GM06990 (cell line): Measurements from ENCODE around the gene TBC1D3C.
"Not testable (repeated sequence)": the region's sequence is repeated elsewhere in the genome, so short reads cannot be mapped to it uniquely, and the experiment has no call there.

Source experiments
- DNase-seq: peaks from one replicate; pipeline ENCODE4 v3.0.0-alpha.2; 2011; ENCODE audit not compliant: insufficient read length; ENCODE audit errors: extremely low read depth
- H3K27me3 ChIP-seq: replicated peaks from 2 replicates; pipeline ENCODE4 v1.6.0; 2011; ENCODE audit warnings: low read length; ENCODE audit not compliant: control insufficient read depth, insufficient read depth
- H3K36me3 ChIP-seq: 2 replicates; pipeline ENCODE4 v1.5.1; 2011; ENCODE audit warnings: low read length; ENCODE audit not compliant: control insufficient read depth, insufficient read depth
- H3K4me3 ChIP-seq: replicated peaks from 2 replicates; pipeline ENCODE4 v1.5.1; 2011; ENCODE audit warnings: low read depth, mild to moderate bottlenecking, control low read depth, low read length

Gene TBC1D3C

DNA sequence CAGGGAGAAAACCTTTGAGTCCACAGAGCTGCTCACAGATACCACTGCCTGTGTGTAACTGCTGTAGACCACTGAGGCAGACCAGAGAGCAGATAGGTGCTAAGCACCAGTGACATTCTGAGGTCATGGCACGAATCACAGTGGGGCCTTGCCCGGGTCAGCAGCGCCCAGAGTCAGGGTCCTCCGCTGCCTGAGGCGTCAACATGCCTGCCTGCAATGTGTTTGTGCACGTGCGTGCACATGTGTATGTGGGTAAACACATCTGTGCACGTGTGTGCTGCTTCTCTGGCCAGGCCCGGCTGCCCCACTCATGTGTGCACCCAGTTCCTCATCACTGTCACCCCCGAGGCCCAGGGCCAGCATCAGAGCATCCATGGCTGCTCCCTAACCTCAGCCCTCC is at the start of gene TBC1D3C:
TBC1D3C (minus strand) TSS at position 101 of the 400 bp plus-strand sequence. CDS start 1,568 bp downstream, outside the sequence.
- H3K36me3 ChIP-seq, DNase-seq, H3K27me3 ChIP-seq, H3K4me3 ChIP-seq: not testable (repeated sequence)

DNA sequence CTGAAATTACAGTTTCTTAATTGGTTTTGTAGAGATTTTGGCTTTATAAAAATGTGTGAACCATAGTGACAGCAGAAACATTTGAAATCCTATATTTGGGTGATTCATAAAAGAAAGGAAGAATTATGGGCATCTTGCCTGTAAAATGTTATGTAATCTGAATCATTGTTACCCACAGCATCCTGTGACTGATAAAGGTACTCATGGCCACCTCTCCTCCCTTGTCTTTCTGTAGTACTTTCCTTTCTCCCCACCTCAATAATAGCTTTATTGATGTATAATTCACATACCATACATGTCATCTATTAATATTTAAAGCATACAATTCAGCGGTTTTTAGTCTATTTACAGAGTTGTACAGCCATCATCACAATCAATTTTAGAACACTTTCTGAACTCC is 30.8 kb upstream of the TBC1D3C start:
- not testable (repeated sequence) for DNase-seq, H3K27me3 ChIP-seq, H3K36me3 ChIP-seq, H3K4me3 ChIP-seq

DNA sequence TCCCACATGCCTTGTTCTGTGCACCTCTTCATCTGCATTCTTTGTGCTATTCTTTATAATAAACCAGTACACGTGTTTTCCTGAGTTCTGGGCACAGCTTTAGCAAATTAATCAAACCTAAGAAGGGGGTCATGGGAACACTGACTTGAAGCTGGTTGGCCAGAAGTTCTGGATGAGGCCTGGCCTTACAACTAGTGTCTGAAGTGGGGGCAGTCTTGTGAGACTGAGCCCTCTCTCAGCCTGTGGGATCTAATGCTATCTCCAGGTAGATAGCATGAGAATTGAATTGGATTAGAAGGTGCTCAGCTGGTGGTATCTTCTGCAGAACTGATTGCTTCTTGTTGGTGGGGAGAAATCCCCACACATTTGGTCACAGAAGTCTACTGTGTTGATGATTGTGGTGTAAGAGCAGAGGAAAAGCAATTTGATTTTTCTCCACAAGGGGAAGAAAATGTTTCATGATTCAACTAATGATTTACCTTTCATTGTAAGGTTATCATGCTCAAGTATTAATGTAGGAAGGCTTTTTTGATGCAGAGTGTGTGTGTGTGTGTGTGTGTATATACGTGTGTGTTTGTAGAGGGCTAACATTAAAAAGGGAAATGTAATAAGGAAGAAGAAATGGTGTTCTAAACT is 25.7 kb upstream of the TBC1D3C start:
- H3K4me3 ChIP-seq, H3K36me3 ChIP-seq, H3K27me3 ChIP-seq, DNase-seq: not testable (repeated sequence)

DNA sequence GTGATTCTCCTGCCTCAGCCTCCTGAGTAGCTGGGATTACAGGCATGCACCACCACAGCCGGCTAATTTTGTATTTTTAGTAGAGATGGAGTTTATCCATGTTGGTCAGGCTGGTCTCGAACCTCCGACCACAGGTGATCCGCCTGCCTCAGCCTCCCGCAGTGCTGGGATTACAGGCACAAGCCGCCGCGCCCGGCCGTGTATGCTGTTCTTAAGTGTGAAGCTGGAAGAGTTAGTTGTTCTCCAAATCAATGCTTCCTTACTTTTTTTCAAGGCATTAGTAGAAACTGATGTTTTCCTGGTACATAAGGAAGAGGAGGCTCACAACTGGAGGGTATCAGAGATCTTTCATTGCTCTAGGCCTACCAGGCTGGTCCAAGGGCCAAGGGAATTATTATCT is 19.7 kb upstream of the TBC1D3C start:
- H3K36me3 ChIP-seq, H3K4me3 ChIP-seq, DNase-seq, H3K27me3 ChIP-seq: not testable (repeated sequence)

DNA sequence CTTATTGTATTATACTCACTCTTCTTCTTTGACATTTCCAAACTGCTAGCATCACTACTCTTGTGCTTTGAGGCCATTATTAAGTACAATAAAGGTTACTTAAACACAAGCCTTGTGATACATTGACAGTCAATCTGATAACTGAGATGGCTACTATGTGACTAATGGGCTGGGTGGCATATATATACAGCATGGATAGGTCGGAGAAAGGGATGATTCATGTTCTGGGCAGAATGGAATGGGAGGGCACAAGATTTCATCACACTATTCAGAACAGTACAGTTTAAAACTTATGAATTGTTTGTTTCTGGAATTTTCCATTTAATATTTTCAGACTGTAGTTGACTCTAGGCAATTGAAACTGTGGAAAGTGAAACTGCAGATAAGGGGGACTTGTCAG is 18.9 kb upstream of the TBC1D3C start:
- not testable (repeated sequence) for H3K4me3 ChIP-seq, DNase-seq, H3K27me3 ChIP-seq, H3K36me3 ChIP-seq
